ENCODE data around the gene AANAT.

Gene AANAT

GRCh38 chr17:76490112-76490710 lies 22.8 kb downstream of the AANAT start:
- no peak for DNase-seq (ENCODE audit: low spot score)

- DNase-seq (ENCODE audit: low spot score) = no peak
Observed at GRCh38 chr17:76491271-76492122, 24.1 kb downstream of the AANAT start.

- no peak for DNase-seq (ENCODE audit: low spot score)
Observed at GRCh38 chr17:76492123-76492988, 25.0 kb downstream of the AANAT start.

- peak; percentile 38 for DNase-seq (ENCODE audit: low spot score)
Observed at GRCh38 chr17:76492989-76493501, 25.6 kb downstream of the AANAT start.

- peak; percentile 37 for DNase-seq (ENCODE audit: low spot score)
Observed at GRCh38 chr17:76493505-76494167, 26.2 kb downstream of the AANAT start.

- DNase-seq (ENCODE audit: low spot score) = no peak
Observed at GRCh38 chr17:76495663-76496400, 28.4 kb downstream of the AANAT start.

- no peak for DNase-seq (ENCODE audit: low spot score)
Observed at GRCh38 chr17:76496464-76496863, 29.1 kb downstream of the AANAT start.

GRCh38 chr17:76497699-76497978 lies 30.2 kb downstream of the AANAT start:
- no peak for DNase-seq (ENCODE audit: low spot score)

- DNase-seq (ENCODE audit: low spot score) = no peak
Observed at GRCh38 chr17:76497979-76498875, 30.8 kb downstream of the AANAT start.

- peak; percentile 26 for DNase-seq (ENCODE audit: low spot score)
Observed at GRCh38 chr17:76498876-76499251, 31.5 kb downstream of the AANAT start.

GRCh38 chr17:76499267-76499667 lies 31.9 kb downstream of the AANAT start:
- no peak for DNase-seq (ENCODE audit: low spot score)

- DNase-seq (ENCODE audit: low spot score) = no peak
Observed at GRCh38 chr17:76500074-76500746, 32.8 kb downstream of the AANAT start.

GRCh38 chr17:76500747-76501017 lies 33.3 kb downstream of the AANAT start:
- DNase-seq (ENCODE audit: low spot score) = no peak

- DNase-seq (ENCODE audit: low spot score) = peak; percentile 96
Observed at GRCh38 chr17:76501018-76501826, 33.8 kb downstream of the AANAT start, which contains the start of gene RHBDF2. Gene RHBDF2 (minus strand): TSS chr17:76501423. CDS start chr17:76481524, 19,899 bp downstream.

GRCh38 chr17:76501827-76502307 lies 34.5 kb downstream of the AANAT start:
- no peak for DNase-seq (ENCODE audit: low spot score)

- no peak for DNase-seq (ENCODE audit: low spot score)
Observed at GRCh38 chr17:76502341-76503211, 35.2 kb downstream of the AANAT start.

- DNase-seq (ENCODE audit: low spot score) = no peak
Observed at GRCh38 chr17:76504117-76504516, 36.7 kb downstream of the AANAT start.

Measured in CD4-positive, alpha-beta T cell treated with Interleukin-2 at 100 ng/mL for 4 hours (primary cell).